K562 (cell line): Measurements from ENCODE around the gene CASKIN2. TPM values are rescaled to one million over a fixed set of nuclear protein-coding genes. Genes with fewer than 3 reads are reported as not detected.

Source experiments
- ADNP ChIP-seq: fragments of 200-800 bp; sonication (Bioruptor generic); IDR thresholded peaks from 2 replicates; pipeline ENCODE4 v1.6.1; 2016; ENCODE audit warnings: missing genetic modification characterization, missing compliant biosample characterization
- BCOR ChIP-seq: fragments of 450-650 bp; IDR thresholded peaks from 2 replicates; pipeline ENCODE4 v1.6.1; 2016
- BRCA1 ChIP-seq, 2 experiments: fragments of 450-650 bp in 1 of 2; sonication (generic) in 1 of 2; formaldehyde crosslinking in 1 of 2; IDR thresholded peaks; 2 replicates each; pipeline versions ENCODE4 v1.5.0 to v1.6.1; 2017 to 2020; ENCODE audit warnings: mild to moderate bottlenecking in 1 of 2, missing genetic modification reagents in 1 of 2
- C11orf30 ChIP-seq: fragments of 450-650 bp; IDR thresholded peaks from 2 replicates; pipeline ENCODE4 v1.6.1; 2016; ENCODE audit warnings: low read depth, mild to moderate bottlenecking
- CBFA2T2 ChIP-seq: fragments of 450-650 bp; conservative IDR thresholded peaks from 2 replicates; pipeline ENCODE4 v1.6.1; 2017; ENCODE audit warnings: mild to moderate bottlenecking
- CBX3 ChIP-seq, 2 experiments: IDR thresholded peaks; 1 replicate in 1 of 2; 2 replicates in 1 of 2; pipeline ENCODE4 v1.6.1; 2012; ENCODE audit warnings: inconsistent platforms in 2 of 2, low read length in 2 of 2, borderline replicate concordance in 1 of 2, control low read depth in 1 of 2
- CHD4 ChIP-seq: fragments of 200-600 bp; sonication (generic); IDR thresholded peaks from 3 replicates; pipeline ENCODE4 v1.6.1; 2012; ENCODE audit warnings: low read depth, mild to moderate bottlenecking, mixed read lengths, low read length, inconsistent platforms; ENCODE audit not compliant: insufficient read depth, insufficient replicate concordance, poor library complexity, severe bottlenecking
- ELK3 ChIP-seq: fragments of 450-650 bp; formaldehyde crosslinking; IDR thresholded peaks from 2 replicates; pipeline ENCODE4 v1.4.0; 2020; ENCODE audit warnings: mild to moderate bottlenecking
- HDAC2 ChIP-seq: fragments of 450-650 bp; IDR thresholded peaks from 2 replicates; pipeline ENCODE4 v1.6.1; 2016; ENCODE audit warnings: mild to moderate bottlenecking
- ILK ChIP-seq: fragments of 450-650 bp; IDR thresholded peaks from 2 replicates; pipeline ENCODE4 v1.6.1; 2016; ENCODE audit warnings: missing genetic modification characterization, low read depth, mild to moderate bottlenecking, missing compliant biosample characterization, moderate library complexity, borderline replicate concordance
- KHSRP ChIP-seq: fragments of 450-650 bp; IDR thresholded peaks from 2 replicates; pipeline ENCODE4 v1.6.1; 2017
- RBM15 ChIP-seq: fragments of 200-400 bp; formaldehyde crosslinking; IDR thresholded peaks from 2 replicates; pipeline ENCODE4 v1.6.1; 2018; ENCODE audit warnings: mild to moderate bottlenecking, low read length, moderate library complexity; ENCODE audit not compliant: insufficient read depth
- RBM25 ChIP-seq: fragments of 200-400 bp; formaldehyde crosslinking; IDR thresholded peaks from 2 replicates; pipeline ENCODE4 v1.6.1; 2018; ENCODE audit warnings: low read length, low read depth, moderate library complexity; ENCODE audit not compliant: severe bottlenecking
- REST ChIP-seq, 2 experiments: fragments of 450-650 bp; formaldehyde crosslinking in 1 of 2; IDR thresholded peaks; 2 replicates each; pipeline versions ENCODE4 v1.4.0 to v1.6.1; 2014 to 2020; ENCODE audit warnings: mild to moderate bottlenecking in 2 of 2, borderline replicate concordance in 1 of 2, low read depth in 1 of 2
- SMARCA5 ChIP-seq: fragments of 450-650 bp; IDR thresholded peaks from 2 replicates; pipeline ENCODE4 v1.6.1; 2016
- TBL1XR1 ChIP-seq, 2 experiments: IDR thresholded peaks; 2 replicates each; pipeline ENCODE4 v1.6.1; 2012; ENCODE audit warnings: improper control_type of control experiment in 2 of 2, low read length in 2 of 2, mild to moderate bottlenecking in 1 of 2
- ZC3H8 ChIP-seq: fragments of 450-650 bp; IDR thresholded peaks from 2 replicates; pipeline ENCODE4 v1.6.1; 2017
- ZFP36 ChIP-seq: fragments of 150-350 bp; IDR thresholded peaks from 2 replicates; pipeline ENCODE4 v1.6.1; 2018; ENCODE audit warnings: low read length, low read depth; ENCODE audit not compliant: partially characterized antibody
- ZNF77 ChIP-seq: fragments of 250-450 bp; sonication (Bioruptor Pico); IDR thresholded peaks from 2 replicates; pipeline ENCODE4 v1.5.0; 2020
- polyA plus RNA-seq, 8 experiments: library from polyadenylated mRNA; depleted of rRNA in 4 of 8; stranded (reverse) in 5 of 8; unstranded in 3 of 8; fragments of >200 nt; fragmentation: Nextera tagmentation in 2 of 8; fragmentation: Illumina TruSeq in 1 of 8; extraction: Ambion mirVana in 2 of 8; extraction: Trizol in 1 of 8; gene quantifications; 2 replicates each; pipeline versions ENCODE4 v1.2.1 to v1.2.3, GENCODE V29; 2011 to 2014; ENCODE audit warnings: inconsistent platforms in 1 of 8, missing spikeins in 1 of 8
- total RNA-seq, 7 experiments: library from RNA; depleted of rRNA in 6 of 7; stranded (reverse); fragments of >200 nt in 6 of 7; fragmentation: Illumina TruSeq in 2 of 7; extraction: Trizol in 2 of 7; gene quantifications; 2 replicates each; pipeline versions ENCODE4 v1.2.1 to v1.2.3, GENCODE V29; 2011 to 2021; ENCODE audit warnings: low replicate concordance in 1 of 7

CASKIN2 gene
- total and polyA plus RNA-seq, 9 of the 15 experiments (the other 6 are each of a cell fraction or from before 2014, with no cell fraction given): 0.01 to 12.2 (median 2.1) TPM

GRCh38 chr17:75512926-75513640 is 2.3 kb downstream of the CASKIN2 start (continued):
- TF ChIP-seq REST (IDR thresholded peaks at IDR 0.05; ENCODE audit: borderline replicate concordance) (no peak), REST (CRISPR knock-in tag; IDR thresholded peaks at IDR 0.05; ENCODE audit: low read depth) (no peak), RBM15 (no peak), CBX3 (IDR thresholded peaks at IDR 0.05; ENCODE audit: borderline replicate concordance in 1 of 2, low read length in 2 of 2) (peak in 1 of 2 experiments; percentile 68; a peak in 1 of 3 replicates), ELK3 (CRISPR knock-in tag) (no peak), TBL1XR1 (IDR thresholded peaks at IDR 0.05; ENCODE audit: low read length in 2 of 2) (no peak), C11orf30 (no peak), RBM25 (peak; percentile 97), KHSRP (no peak), HDAC2 (peak; percentile 77; the same call in 1 of the 2 replicates), ADNP (tag) (peak; percentile 78), ZFP36 (peak; percentile 88), ZNF77 (CRISPR knock-in tag) (no peak), ILK (tag) (no peak), BCOR (peak; percentile 99), BRCA1 (IDR thresholded peaks at IDR 0.05) (no peak), BRCA1 (CRISPR knock-in tag; IDR thresholded peaks at IDR 0.05) (no peak), ZC3H8 (no peak), CBFA2T2 (0 out of 2 replicates have a peak, but pooled peaks have one; percentile 6), SMARCA5 (peak; percentile 97), CHD4 (peak; percentile 82)
